ENCODE data around the gene ISLR. TPM values are rescaled to one million over a fixed set of nuclear protein-coding genes. Genes with fewer than 3 reads are reported as not detected.

ISLR gene
- total and polyA plus RNA-seq, 9 of the 15 experiments (the other 6 are each of a cell fraction or from before 2014, with no cell fraction given), result not detected

- no peak for ATAC-seq
- H3K4me3 ChIP-seq, result no peak overlapping the region
- no peaks in the 10 kb centered on the region for H4K20me1 ChIP-seq (replicated peaks; ENCODE audit: control insufficient read depth, insufficient read depth, low read length)
- H3K36me3 ChIP-seq (ENCODE audit: control insufficient read depth, insufficient read depth, low read length), result no peaks in the 10 kb centered on the region
- no peaks in the 10 kb centered on the region for H3K9me3 ChIP-seq (replicated peaks; ENCODE audit: control insufficient read depth, insufficient read depth, low read depth, low read length)
- peaks cover 0 to 13% of the 10 kb centered on the region in 2 experiments; a peak in 2 of 5 replicates for H3K4me1 ChIP-seq (replicated peaks in 1 of 2; ENCODE audit: control insufficient read depth in 2 of 2, insufficient read depth in 2 of 2, low read length in 2 of 2)
- BruUV-seq (replicated peaks), result no TSS peak
- in situ Hi-C loops (cut with MboI) (loop anchor here (25.0 kb wide), 1 partner anchor 1153 kb away; the partner anchor contains the start of gene GOLGA6D), intact Hi-C loops (cut with micrococcal nuclease) (no loop called here)
- H3K27ac ChIP-seq (ENCODE audit: extremely low read depth, low read depth, low read length), result no peak overlapping the region
- no peak overlapping the region for H2AFZ ChIP-seq (ENCODE audit: low read depth, low read length)
- no peaks in the 10 kb centered on the region for H3K9me1 ChIP-seq (ENCODE audit: control insufficient read depth, insufficient read depth, low read length)
- H3K9ac ChIP-seq (ENCODE audit: insufficient read depth in 1 of 2, low read depth in 2 of 2, low read length in 2 of 2), result no peak overlapping the region
- WGBS (ENCODE audit: insufficient coverage, low coverage, missing lambda C conversion rate), result 58% methylated on average over 18 of the region's 53 CpGs
- ChIA-PET POLR2A (no interaction called here), CTCF (ENCODE audit: low intra/inter-chr PET ratio) (no interaction called here)
- peaks cover 36 to 56% of the 10 kb centered on the region in 2 experiments for H3K27me3 ChIP-seq (ENCODE audit: control insufficient read depth in 2 of 2, insufficient read depth in 2 of 2, low read length in 2 of 2)
- no peak overlapping the region for H3K4me2 ChIP-seq (ENCODE audit: insufficient read depth, low read length)
- H3K79me2 ChIP-seq (ENCODE audit: control insufficient read depth, insufficient read depth, low read length), result no peaks in the 10 kb centered on the region
- FAIRE-seq, result no peak
- DNase-seq (ENCODE audit: extremely low read depth in 1 of 4, low spot score in 3 of 4), result no peak
- no peak for TF ChIP-seq MECOM (CRISPR knock-in tag; IDR thresholded peaks at IDR 0.05)
- TF ChIP-seq, protein P1, sequence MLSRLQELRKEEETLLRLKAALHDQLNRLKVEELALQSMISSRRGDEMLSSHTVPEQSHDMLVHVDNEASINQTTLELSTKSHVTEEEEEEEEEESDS (CRISPR knock-in tag; IDR thresholded peaks at IDR 0.05), result no peak
- no peak for TF ChIP-seq CHD2 (IDR thresholded peaks at IDR 0.05; ENCODE audit: low read depth, low read length)
- TF ChIP-seq TBL1XR1 (IDR thresholded peaks at IDR 0.05; ENCODE audit: low read length in 2 of 2), result no peak
- no peak for TF ChIP-seq RUNX1 (IDR thresholded peaks at IDR 0.05; ENCODE audit: low read depth)
- TF ChIP-seq POLR2B (IDR thresholded peaks at IDR 0.05; ENCODE audit: low read depth, partially characterized antibody), result no peak
- TF ChIP-seq RREB1 (CRISPR knock-in tag; IDR thresholded peaks at IDR 0.05), result no peak
- no peak for TF ChIP-seq NEUROD1 (IDR thresholded peaks at IDR 0.05; ENCODE audit: borderline replicate concordance, low read depth, low read length, partially characterized antibody)
- no peak for TF ChIP-seq NR4A1 (CRISPR knock-in tag; IDR thresholded peaks at IDR 0.05)
- no peak for TF ChIP-seq NR4A1 (tag; IDR thresholded peaks at IDR 0.05)
- no peak for TF ChIP-seq KAT7 (CRISPR knock-in tag; IDR thresholded peaks at IDR 0.05; ENCODE audit: borderline replicate concordance)
- TF ChIP-seq XRCC5 (IDR thresholded peaks at IDR 0.05; ENCODE audit: low read depth, low read length), result no peak
- TF ChIP-seq SMAD2 (IDR thresholded peaks at IDR 0.05; ENCODE audit: low read depth, low read length), result no peak
- TF ChIP-seq, protein P2, sequence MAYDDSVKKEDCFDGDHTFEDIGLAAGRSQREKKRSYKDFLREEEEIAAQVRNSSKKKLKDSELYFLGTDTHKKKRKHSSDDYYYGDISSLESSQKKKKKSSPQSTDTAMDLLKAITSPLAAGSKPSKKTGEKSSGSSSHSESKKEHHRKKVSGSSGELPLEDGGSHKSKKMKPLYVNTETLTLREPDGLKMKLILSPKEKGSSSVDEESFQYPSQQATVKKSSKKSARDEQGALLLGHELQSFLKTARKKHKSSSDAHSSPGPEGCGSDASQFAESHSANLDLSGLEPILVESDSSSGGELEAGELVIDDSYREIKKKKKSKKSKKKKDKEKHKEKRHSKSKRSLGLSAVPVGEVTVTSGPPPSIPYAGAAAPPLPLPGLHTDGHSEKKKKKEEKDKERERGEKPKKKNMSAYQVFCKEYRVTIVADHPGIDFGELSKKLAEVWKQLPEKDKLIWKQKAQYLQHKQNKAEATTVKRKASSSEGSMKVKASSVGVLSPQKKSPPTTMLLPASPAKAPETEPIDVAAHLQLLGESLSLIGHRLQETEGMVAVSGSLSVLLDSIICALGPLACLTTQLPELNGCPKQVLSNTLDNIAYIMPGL (CRISPR knock-in tag; IDR thresholded peaks at IDR 0.05), result no peak
- no peak for TF ChIP-seq COPS2 (conservative IDR thresholded peaks at IDR 0.05)
Observed at GRCh38 chr15:74134387-74135027, 39.0 kb upstream of the ISLR start.
